ES-I3 (cell line): Measurements from ENCODE around the gene COA5.

ENCODE experiments used
- H3K36me3 ChIP-seq: 2 replicates; pipeline ENCODE4 v1.6.1; 2013; ENCODE audit warnings: mild to moderate bottlenecking, low read length, control low read depth, moderate library complexity; ENCODE audit not compliant: insufficient read depth
- H3K4me1 ChIP-seq: 2 replicates; pipeline ENCODE4 v1.6.1; 2013; ENCODE audit warnings: mild to moderate bottlenecking, control low read depth, low read length; ENCODE audit not compliant: insufficient read depth
- H3K9ac ChIP-seq: 2 replicates; pipeline ENCODE4 v1.6.1; 2013; ENCODE audit warnings: low read depth, mild to moderate bottlenecking, low read length, moderate library complexity
- H3K9me3 ChIP-seq: 2 replicates; pipeline ENCODE4 v1.6.1; 2013; ENCODE audit warnings: mild to moderate bottlenecking, low read length, moderate library complexity; ENCODE audit not compliant: control insufficient read depth, insufficient read depth

COA5 gene

GRCh38 chr2:98572211-98572610 lies 36.1 kb downstream of the COA5 start:
- Histone ChIP-seq H3K4me1 (no peaks in the 10 kb centered on the region), H3K9me3 (no peaks in the 10 kb centered on the region), H3K9ac (no peak overlapping the region), H3K36me3 (no peaks in the 10 kb centered on the region; the same call in 1 of the 2 replicates)

DNA sequence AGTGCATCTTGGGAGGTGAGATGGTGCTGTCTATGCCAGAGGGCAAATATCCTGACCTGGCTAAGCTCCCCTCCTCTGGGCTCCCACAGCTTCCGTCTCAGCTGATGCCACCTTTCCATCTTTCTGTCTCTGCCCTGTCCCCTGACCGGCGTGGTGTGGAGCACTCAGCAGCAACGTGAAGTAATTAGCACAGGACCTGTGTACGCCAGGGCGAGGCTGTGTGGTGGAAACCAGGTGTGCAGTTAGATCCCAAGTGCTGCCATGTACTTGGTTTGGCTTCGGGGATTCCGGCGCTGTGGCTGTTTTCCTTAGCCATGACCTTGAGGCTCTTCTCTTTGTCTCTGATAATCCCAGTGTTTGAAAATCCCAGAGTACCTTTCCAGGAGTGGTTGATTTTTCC lies 36.5 kb downstream of the COA5 start:
- Histone ChIP-seq H3K36me3 (no peaks in the 10 kb centered on the region; the same call in 1 of the 2 replicates), H3K9me3 (no peaks in the 10 kb centered on the region), H3K9ac (no peak overlapping the region), H3K4me1 (no peaks in the 10 kb centered on the region)

DNA sequence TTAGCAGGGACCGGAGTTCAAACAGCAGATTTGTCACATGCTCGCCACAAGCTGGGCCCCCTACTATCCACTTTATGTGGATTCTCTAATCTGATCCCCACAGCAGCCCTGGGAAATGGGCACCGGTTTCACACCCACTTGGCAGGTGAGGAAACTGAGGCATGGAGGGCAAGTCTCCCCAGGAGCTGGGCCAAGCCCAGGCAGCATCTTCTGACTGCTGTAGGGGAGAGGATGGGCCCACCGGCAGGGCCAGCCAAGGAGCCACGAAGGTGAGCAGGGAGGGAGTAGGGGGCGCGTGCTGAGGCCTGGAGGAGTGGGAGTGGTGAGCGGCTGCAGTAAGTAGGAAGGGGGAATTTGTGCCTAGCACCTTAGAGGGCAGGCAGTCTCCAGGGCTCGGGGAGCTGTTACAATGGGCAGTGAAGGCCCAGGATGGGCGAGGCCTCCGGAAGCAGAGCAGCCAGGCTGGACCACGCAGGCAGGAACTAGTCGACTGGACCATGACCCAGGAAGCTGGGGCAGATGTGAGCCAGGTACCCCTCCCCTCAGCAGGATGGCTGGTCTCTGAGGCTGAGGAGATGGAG lies 37.1 kb downstream of the COA5 start:
- Histone ChIP-seq H3K9me3 (no peaks in the 10 kb centered on the region), H3K36me3 (no peaks in the 10 kb centered on the region; the same call in 1 of the 2 replicates), H3K9ac (no peak overlapping the region), H3K4me1 (no peaks in the 10 kb centered on the region)

DNA sequence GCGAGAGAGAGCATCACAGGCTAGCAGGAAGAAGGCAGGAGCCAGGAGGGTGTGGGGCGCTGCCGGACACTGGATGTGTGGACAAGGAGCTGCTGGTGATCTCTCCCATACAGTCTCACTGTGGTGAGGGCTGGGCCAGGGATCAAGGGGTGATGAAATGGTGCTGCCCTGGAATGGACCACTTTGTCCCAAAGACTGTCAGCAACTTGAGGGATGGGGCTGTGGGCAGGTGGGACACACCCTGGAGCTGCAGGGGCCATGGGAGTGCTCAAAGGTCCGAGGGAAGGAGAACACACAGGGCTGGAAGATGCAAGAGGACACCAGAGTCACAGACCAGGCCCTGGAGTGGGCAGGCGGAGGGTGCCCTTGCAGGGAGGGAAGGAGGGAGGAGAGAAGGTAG lies 38.0 kb downstream of the COA5 start:
- no peak overlapping the region for H3K9ac ChIP-seq
- no peaks in the 10 kb centered on the region; the same call in 1 of the 2 replicates for H3K36me3 ChIP-seq
- H3K4me1 ChIP-seq = no peaks in the 10 kb centered on the region
- no peaks in the 10 kb centered on the region for H3K9me3 ChIP-seq

GRCh38 chr2:98569915-98570314 lies 38.4 kb downstream of the COA5 start:
- H3K36me3 ChIP-seq = peaks cover under 1% of the 10 kb centered on the region; the same call in 1 of the 2 replicates
- no peaks in the 10 kb centered on the region for H3K4me1 ChIP-seq
- no peak overlapping the region for H3K9ac ChIP-seq
- H3K9me3 ChIP-seq = no peaks in the 10 kb centered on the region

GRCh38 chr2:98569197-98569793 lies 39.0 kb downstream of the COA5 start:
- no peaks in the 10 kb centered on the region for H3K4me1 ChIP-seq
- no peak overlapping the region for H3K9ac ChIP-seq
- no peaks in the 10 kb centered on the region for H3K9me3 ChIP-seq
- H3K36me3 ChIP-seq = peaks cover 3% of the 10 kb centered on the region; the same call in 1 of the 2 replicates

DNA sequence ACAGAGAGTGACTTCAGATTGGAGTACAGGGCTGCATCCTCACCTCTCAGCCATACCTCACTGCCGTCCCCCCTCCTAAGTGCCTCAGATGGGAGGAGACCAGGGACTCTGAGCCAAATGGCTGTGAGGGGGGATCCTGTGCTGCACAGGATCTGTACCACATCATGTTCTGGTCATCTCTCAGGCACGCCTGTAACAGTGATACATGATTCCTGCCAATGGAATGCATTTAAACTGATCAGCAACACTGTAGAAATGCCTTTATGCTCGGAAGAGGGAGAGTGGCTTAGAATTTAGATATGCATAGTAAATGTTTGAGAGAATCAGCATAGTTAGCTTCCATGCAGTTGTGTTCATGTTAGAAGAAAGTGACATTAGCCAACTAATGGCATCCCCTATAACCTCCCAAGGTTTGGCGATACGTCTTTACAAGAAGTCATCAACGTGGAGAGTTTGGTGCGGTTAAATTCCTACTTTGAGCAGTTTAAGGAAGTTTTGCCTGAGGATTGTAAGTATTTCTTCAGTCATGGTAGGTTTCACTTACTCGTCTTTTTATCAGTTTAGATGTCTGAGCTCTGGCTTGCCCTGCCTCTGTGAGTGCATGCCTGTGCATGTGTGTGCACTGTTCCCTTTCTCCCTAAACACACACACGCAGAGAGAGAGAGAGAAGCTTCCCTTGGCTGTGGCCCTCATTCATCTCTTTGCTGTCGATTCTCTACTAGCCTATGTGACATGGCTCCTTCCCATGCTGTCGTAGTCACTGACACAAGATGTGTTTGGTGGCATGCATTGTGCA lies 40.0 kb downstream of the COA5 start:
- no peaks in the 10 kb centered on the region for H3K9me3 ChIP-seq
- H3K9ac ChIP-seq = no peak overlapping the region
- no peaks in the 10 kb centered on the region for H3K4me1 ChIP-seq
- H3K36me3 ChIP-seq = peaks cover 3% of the 10 kb centered on the region; the same call in 1 of the 2 replicates

GRCh38 chr2:98565941-98566340 lies 42.4 kb downstream of the COA5 start:
- Histone ChIP-seq H3K9ac (no peak overlapping the region), H3K9me3 (no peaks in the 10 kb centered on the region), H3K4me1 (no peaks in the 10 kb centered on the region), H3K36me3 (peaks cover 3% of the 10 kb centered on the region; the same call in 1 of the 2 replicates)

GRCh38 chr2:98565286-98565860 lies 42.9 kb downstream of the COA5 start:
- no peaks in the 10 kb centered on the region for H3K9me3 ChIP-seq
- peaks cover 3% of the 10 kb centered on the region; the same call in 1 of the 2 replicates for H3K36me3 ChIP-seq
- no peak overlapping the region for H3K9ac ChIP-seq
- H3K4me1 ChIP-seq = no peaks in the 10 kb centered on the region

DNA sequence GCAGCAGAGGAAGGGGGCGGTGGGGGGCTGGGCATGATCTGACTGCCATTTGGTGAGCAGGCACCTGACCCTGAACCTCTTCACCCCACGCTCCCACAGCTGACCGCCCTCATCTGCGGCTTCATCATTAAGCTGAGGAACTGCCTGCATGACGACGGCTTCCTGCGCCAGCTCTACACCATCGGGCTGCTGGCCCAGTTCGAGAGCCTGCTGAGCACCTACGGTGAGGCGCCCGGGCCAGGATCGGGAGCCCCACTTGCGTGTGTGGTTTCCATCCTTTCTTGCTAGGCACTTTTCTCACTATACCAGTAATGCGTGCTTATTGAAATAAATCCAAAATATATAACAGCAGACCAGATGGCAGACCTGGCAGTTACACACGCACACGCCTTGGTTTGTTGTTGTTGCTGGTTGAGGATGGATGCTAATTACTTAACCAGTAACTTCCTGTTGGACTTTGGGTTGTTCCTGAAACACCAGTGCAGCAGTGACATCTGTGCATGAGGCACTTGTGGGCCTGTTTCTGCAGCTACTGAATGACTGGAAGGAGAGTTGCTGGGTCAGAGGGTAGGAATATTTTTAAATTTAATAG lies 43.7 kb downstream of the COA5 start:
- H3K36me3 ChIP-seq = peaks cover 3% of the 10 kb centered on the region; the same call in 1 of the 2 replicates

DNA sequence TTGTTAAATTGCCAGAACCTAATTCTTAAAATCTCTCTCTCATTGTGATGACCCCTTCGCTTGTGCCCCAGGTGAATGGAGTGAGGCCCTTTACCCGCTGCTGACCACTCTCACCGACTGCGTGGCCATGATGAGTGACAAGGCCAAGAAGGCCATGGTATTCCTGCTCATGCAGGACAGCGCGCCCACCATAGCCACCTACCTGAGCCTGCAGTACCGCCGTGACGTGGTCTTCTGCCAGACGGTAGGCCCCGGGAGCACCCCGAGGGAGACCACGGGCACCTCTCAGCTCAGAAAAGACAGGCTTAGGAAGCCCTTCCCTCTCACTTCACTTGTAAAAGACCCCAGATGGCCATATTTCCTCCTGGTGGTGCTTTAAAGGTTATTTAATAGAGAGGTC lies 44.9 kb downstream of the COA5 start:
- H3K9me3 ChIP-seq = no peaks in the 10 kb centered on the region
- no peak overlapping the region for H3K9ac ChIP-seq
- H3K4me1 ChIP-seq = no peaks in the 10 kb centered on the region
- H3K36me3 ChIP-seq = 0 out of 2 replicates have a peak, but pooled peaks cover 3% of the 10 kb centered on the region

More for the DNA sequence above, 43.7 kb downstream of the COA5 start:
- H3K4me1 ChIP-seq = no peaks in the 10 kb centered on the region
- no peaks in the 10 kb centered on the region for H3K9me3 ChIP-seq
- no peak overlapping the region for H3K9ac ChIP-seq

- Histone ChIP-seq H3K9me3 (no peaks in the 10 kb centered on the region), H3K36me3 (0 out of 2 replicates have a peak, but pooled peaks cover 3% of the 10 kb centered on the region), H3K9ac (no peak overlapping the region), H3K4me1 (no peaks in the 10 kb centered on the region)
These were observed 46.2 kb downstream of the COA5 start for GRCh38 chr2:98561902-98562695.

DNA sequence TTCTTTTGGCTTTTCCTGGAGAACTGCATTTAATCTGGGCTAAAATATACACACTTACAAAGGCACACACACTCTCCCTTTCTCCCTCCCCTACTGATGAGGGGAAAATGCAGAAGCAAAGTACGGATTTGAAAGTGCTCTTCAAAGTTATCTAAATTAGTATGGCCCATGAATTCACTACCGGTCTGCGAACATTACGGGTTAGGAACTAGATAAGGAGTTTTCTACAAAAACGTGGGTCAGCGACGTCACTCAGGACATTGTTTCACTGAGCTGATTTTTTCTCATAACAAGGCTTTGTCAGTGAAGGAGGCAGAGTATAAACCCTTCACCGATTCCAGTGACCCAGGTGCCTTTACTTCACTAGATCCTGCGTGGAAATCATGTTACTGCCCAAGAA lies 47.3 kb downstream of the COA5 start:
- H3K36me3 ChIP-seq = 0 out of 2 replicates have a peak, but pooled peaks cover 3% of the 10 kb centered on the region
- H3K9ac ChIP-seq = no peak overlapping the region
- no peaks in the 10 kb centered on the region for H3K4me1 ChIP-seq
- no peaks in the 10 kb centered on the region for H3K9me3 ChIP-seq
